BLaER1 (cell line): ENCODE measurements around the gene PACSIN2.

Experiments
- H3K27ac ChIP-seq: shearing (Covaris generic); formaldehyde crosslinking; 2 replicates; pipeline ENCODE4 v1.8.1; 2022
- H3K27me3 ChIP-seq: shearing (Covaris generic); formaldehyde crosslinking; 2 replicates; pipeline ENCODE4 v1.8.1; 2022
- H3K36me3 ChIP-seq: shearing (Covaris generic); formaldehyde crosslinking; 2 replicates; pipeline ENCODE4 v1.8.1; 2022
- H3K4me1 ChIP-seq: shearing (Covaris generic); formaldehyde crosslinking; 2 replicates; pipeline ENCODE4 v1.8.1; 2022
- H3K4me2 ChIP-seq: shearing (Covaris generic); formaldehyde crosslinking; 2 replicates; pipeline ENCODE4 v1.8.1; 2022
- H3K4me3 ChIP-seq: shearing (Covaris generic); formaldehyde crosslinking; 2 replicates; pipeline ENCODE4 v1.8.1; 2022
- H3K9ac ChIP-seq: shearing (Covaris generic); formaldehyde crosslinking; 2 replicates; pipeline ENCODE4 v1.8.1; 2022
- H3K9me3 ChIP-seq: shearing (Covaris generic); formaldehyde crosslinking; 2 replicates; pipeline ENCODE4 v1.8.1; 2022
- H4K20me1 ChIP-seq: shearing (Covaris generic); formaldehyde crosslinking; 2 replicates; pipeline ENCODE4 v1.8.1; 2022
- Cebpa-rat ChIP-seq: shearing (Covaris generic); IDR thresholded peaks from 2 replicates; pipeline ENCODE4 v1.8.1; 2022

PACSIN2 gene

DNA sequence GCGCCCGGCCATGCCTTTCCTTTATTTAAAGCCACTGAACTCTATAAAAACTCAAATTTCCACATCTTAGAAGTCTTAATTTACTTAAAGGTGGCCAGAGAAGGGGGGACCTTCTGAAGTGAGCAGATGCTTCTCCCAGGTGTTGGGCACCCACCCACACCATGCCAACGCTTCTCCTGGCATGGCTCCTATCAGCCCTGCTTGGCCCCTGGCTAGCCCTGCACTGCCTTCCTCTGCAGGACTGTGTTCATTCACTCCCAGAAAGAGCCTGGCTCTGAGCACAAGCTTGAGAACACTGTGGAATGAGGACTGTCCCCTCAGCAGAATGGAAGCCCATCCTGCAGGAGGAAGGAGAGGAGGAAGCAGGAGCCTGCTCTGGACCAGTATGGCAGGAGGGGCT, 123.3 kb downstream of the PACSIN2 start:
- peak overlapping the region; percentile 92 for H3K4me2 ChIP-seq
- peaks cover 11% of the 10 kb centered on the region for H4K20me1 ChIP-seq
- no peak overlapping the region for H3K4me3 ChIP-seq
- no peaks in the 10 kb centered on the region for H3K27me3 ChIP-seq
- no peak overlapping the region for H3K9ac ChIP-seq
- peaks cover 88% of the 10 kb centered on the region for H3K4me1 ChIP-seq
- H3K27ac ChIP-seq = peak overlapping the region; percentile 45
- no peaks in the 10 kb centered on the region for H3K9me3 ChIP-seq
- no peak for TF ChIP-seq Cebpa-rat
- peaks cover 62% of the 10 kb centered on the region for H3K36me3 ChIP-seq

DNA sequence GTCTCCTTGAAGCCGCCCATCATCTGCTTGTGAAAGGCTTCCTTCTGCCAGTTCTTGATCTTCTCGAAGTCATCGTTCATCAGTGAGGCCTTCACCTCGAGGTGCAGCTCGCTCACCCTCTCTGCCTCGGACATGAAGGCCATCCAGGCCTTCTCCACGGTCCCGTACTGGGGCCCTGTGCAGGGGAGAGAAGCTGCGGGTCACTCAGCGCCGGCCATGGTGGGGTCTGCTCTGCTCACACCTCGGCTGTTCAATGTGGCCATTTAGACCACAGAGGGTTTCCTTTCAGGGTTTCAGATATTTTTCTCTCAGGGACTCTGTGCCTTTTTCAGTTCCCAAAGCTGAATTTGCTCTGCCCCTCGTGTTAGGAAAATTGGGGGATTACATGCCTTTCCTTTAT, 123.9 kb downstream of the PACSIN2 start:
- no peaks in the 10 kb centered on the region for H3K27me3 ChIP-seq
- H3K4me1 ChIP-seq = peaks cover 82% of the 10 kb centered on the region
- no peak for TF ChIP-seq Cebpa-rat
- no peak overlapping the region for H3K4me3 ChIP-seq
- H4K20me1 ChIP-seq = peaks cover 12% of the 10 kb centered on the region
- peaks cover 69% of the 10 kb centered on the region for H3K36me3 ChIP-seq
- no peaks in the 10 kb centered on the region for H3K9me3 ChIP-seq
- peak overlapping the region; percentile 16; the same call in 1 of the 2 replicates for H3K9ac ChIP-seq
- H3K27ac ChIP-seq = peak overlapping the region; percentile 54
- H3K4me2 ChIP-seq = peak overlapping the region; percentile 70

DNA sequence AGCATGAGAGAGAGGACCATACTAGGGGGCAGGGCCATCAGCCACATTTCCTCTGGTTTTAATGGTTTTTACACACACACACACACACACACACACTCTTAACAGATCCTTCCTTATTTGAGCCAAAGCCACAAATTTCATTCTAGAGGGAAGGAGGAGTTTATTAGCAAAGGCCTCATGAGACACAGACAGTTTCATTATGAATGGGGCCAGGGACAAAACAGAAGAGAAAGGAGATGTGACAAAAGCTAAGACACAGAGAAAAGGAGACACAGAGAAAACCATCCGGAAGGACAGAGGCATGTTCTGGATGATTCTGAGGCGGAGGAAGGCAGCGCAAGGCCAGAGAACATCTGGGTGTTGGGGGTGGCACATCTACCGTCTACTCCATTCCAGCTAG, 125.6 kb downstream of the PACSIN2 start:
- Histone ChIP-seq H3K27me3 (no peaks in the 10 kb centered on the region), H3K4me1 (peaks cover 65% of the 10 kb centered on the region), H3K9ac (no peak overlapping the region), H3K9me3 (no peaks in the 10 kb centered on the region), H4K20me1 (peaks cover 26% of the 10 kb centered on the region; the same call in 1 of the 2 replicates), H3K36me3 (peaks cover 86% of the 10 kb centered on the region), H3K4me3 (no peak overlapping the region), H3K27ac (peak overlapping the region; percentile 53), H3K4me2 (peak overlapping the region; percentile 70)
- no peak for TF ChIP-seq Cebpa-rat

DNA sequence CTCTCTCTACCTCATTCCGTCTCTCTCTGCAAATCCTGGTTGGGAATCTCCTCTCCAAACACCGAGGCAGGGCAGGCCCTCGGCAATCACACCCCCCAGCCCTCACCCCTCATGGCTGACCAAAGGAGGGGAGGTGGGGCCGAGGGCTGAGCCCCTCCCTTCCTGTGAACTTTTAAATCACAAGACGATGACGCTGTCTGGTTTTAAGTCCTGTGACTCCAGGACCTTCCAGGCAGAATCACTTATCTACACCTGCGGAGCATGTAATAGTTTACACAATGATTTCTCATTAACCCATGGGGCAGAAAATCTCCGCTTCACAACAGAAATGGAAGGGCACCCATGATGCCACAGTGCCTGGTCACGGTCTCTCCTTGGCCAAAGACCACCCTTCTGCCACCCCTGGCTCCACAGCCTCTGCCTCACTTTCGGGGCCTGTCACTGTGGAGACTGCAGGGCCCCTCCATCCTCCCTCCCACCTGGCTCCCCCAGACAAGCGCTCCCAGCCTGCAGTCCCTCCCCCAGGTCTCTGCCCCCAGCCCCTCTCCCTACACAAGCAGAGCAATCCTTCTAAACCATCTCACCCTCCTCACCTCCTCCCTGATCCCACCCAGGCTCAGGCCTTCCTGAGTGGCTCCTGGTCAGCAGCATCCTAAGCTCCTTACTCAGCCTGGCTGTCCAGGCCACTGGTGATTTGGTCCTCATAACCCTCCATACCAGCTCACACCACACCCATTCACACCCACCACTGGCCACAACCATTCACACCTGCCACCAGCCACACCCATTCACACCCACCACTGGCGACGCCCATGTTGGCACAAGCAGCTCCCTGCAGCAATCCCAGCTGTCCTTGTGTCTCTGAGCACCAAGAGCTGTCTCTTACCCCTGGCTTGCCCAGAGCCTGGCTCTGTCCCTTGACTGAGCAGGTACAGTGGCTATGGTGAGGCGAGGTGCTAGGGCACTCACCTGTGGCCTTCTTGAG, 127.1 kb downstream of the PACSIN2 start:
- no peak overlapping the region; the same call in 1 of the 2 replicates for H3K9ac ChIP-seq
- no peak for TF ChIP-seq Cebpa-rat

DNA sequence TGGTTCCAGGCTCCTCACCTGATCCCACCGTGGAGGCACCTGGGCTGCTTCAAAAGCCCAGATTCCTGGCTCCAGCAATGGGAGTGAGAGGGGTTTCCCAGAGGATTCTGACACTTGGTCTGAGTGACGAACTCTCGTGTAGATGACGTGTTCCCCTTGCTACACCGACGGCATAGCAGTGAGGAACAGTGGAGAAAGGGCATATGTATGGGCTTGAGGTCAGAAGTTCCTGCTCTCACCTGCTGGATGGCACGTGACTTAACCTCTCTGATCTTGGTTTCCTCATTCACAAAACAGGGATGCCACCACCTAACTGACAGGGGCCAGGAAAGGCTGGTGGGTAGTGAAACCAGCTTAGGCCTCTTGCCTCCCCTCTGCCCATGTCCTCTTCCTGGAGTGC, 127.8 kb downstream of the PACSIN2 start:
- H3K4me1 ChIP-seq = peaks cover 43% of the 10 kb centered on the region
- H4K20me1 ChIP-seq = peaks cover 30% of the 10 kb centered on the region
- H3K4me2 ChIP-seq = no peak overlapping the region

More for the DNA sequence above, 127.1 kb downstream of the PACSIN2 start:
- Histone ChIP-seq H3K4me1 (peaks cover 50% of the 10 kb centered on the region), H3K9me3 (no peaks in the 10 kb centered on the region), H4K20me1 (peaks cover 26% of the 10 kb centered on the region; the same call in 1 of the 2 replicates), H3K36me3 (peaks cover 93% of the 10 kb centered on the region), H3K4me3 (no peak overlapping the region), H3K27ac (no peak overlapping the region), H3K27me3 (no peaks in the 10 kb centered on the region), H3K4me2 (no peak overlapping the region)

DNA sequence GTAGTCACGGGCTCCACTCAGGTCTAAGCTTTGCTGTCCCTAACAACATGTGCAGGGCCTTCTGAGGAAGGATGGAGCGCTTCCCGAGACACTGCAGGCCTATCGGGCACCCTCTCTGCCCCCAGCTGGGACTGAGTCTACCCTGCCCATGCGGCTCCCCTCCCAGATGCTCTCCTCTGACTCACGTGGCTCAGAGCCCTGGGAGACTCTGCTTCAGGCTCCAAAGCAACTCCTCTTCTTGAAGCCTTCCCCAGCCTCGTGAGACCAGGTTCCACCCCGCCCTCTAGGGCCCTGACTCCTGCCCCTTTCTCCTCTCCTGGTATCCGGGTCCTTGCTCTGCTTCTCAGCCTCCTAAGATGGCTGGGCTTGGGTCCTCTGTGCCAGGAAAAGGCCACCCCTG, 129.5 kb downstream of the PACSIN2 start:
- H3K4me2 ChIP-seq = no peak overlapping the region
- no peak for TF ChIP-seq Cebpa-rat
- no peaks in the 10 kb centered on the region for H3K9me3 ChIP-seq
- H3K27ac ChIP-seq = peak overlapping the region; percentile 27
- peaks cover 33% of the 10 kb centered on the region for H3K4me1 ChIP-seq
- H3K4me3 ChIP-seq = no peak overlapping the region
- H3K36me3 ChIP-seq = peaks cover 93% of the 10 kb centered on the region
- H3K27me3 ChIP-seq = no peaks in the 10 kb centered on the region
- H3K9ac ChIP-seq = 0 out of 2 replicates have a peak overlapping the region, but pooled peaks have one; percentile 19
- H4K20me1 ChIP-seq = peaks cover 47% of the 10 kb centered on the region

More for the DNA sequence above, 127.8 kb downstream of the PACSIN2 start:
- no peak overlapping the region for H3K27ac ChIP-seq
- H3K9ac ChIP-seq = no peak overlapping the region; the same call in 1 of the 2 replicates
- H3K27me3 ChIP-seq = no peaks in the 10 kb centered on the region
- H3K9me3 ChIP-seq = no peaks in the 10 kb centered on the region
- peaks cover 93% of the 10 kb centered on the region for H3K36me3 ChIP-seq
- no peak for TF ChIP-seq Cebpa-rat
- no peak overlapping the region for H3K4me3 ChIP-seq

DNA sequence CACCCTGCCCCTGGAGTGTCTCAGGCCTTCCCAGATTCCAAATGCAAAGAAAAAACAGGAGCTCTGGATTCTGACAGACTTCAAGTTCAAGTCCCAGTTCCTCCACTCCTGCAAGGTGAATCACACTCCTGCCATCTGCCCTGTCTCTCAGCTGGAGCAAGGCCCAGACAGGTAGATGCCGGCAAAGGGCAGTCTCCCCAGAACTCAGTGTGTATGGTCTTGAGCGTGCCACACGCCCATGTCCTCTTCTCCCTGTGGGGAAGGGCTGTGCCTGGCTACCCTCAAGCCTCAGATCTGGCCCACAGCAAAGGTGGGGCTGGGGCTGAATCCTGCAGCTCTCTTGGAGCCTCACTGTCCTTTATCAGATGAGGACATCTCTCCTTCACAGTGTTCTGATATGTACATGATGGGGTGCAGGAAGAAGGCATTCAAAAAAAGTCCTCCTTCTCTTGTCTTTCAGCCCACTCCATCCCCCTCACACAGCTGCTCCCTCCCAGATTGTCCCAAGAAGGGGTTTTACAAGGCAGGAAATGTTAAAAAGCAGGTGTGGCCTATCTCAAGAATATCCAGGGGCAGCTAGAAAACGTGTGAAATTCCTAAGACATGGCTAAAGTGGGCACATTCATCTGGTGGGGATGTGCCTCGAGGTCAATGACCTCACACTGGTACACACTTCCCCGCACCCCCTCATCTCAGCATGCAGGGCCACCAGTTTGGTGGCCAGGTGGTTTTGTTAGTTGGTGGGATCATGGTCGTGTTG, 130.2 kb downstream of the PACSIN2 start:
- Histone ChIP-seq H3K9me3 (no peaks in the 10 kb centered on the region), H3K36me3 (peaks cover 94% of the 10 kb centered on the region), H3K27me3 (no peaks in the 10 kb centered on the region), H3K4me2 (no peak overlapping the region), H4K20me1 (peaks cover 48% of the 10 kb centered on the region), H3K9ac (no peak overlapping the region), H3K27ac (no peak overlapping the region), H3K4me1 (peaks cover 26% of the 10 kb centered on the region), H3K4me3 (no peak overlapping the region)
- no peak for TF ChIP-seq Cebpa-rat

DNA sequence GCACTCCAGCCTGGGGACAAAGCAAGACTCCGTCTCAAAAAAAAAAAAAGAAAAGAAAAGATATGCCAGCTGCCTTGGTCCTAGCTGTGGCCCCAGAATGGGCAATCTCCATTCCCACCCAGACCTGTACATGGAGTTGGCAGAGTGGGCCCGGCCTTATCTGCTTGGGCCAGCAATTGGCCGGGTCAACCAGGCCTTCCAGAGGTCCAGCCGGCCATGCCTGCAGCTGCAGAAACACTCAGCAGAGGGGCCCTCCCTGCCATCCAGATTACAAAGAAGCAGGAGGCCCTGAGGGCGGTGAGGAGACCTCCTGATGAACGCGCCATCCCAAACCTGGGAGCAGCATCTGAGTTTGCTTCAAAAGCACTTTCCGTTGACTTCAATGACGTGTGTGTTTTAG, 131.0 kb downstream of the PACSIN2 start:
- Histone ChIP-seq H3K27ac (no peak overlapping the region), H4K20me1 (peaks cover 50% of the 10 kb centered on the region), H3K27me3 (no peaks in the 10 kb centered on the region), H3K4me3 (no peak overlapping the region), H3K36me3 (peaks cover 100% of the 10 kb centered on the region), H3K9me3 (no peaks in the 10 kb centered on the region), H3K4me1 (peaks cover 18% of the 10 kb centered on the region), H3K4me2 (no peak overlapping the region), H3K9ac (no peak overlapping the region)
- TF ChIP-seq Cebpa-rat = no peak

DNA sequence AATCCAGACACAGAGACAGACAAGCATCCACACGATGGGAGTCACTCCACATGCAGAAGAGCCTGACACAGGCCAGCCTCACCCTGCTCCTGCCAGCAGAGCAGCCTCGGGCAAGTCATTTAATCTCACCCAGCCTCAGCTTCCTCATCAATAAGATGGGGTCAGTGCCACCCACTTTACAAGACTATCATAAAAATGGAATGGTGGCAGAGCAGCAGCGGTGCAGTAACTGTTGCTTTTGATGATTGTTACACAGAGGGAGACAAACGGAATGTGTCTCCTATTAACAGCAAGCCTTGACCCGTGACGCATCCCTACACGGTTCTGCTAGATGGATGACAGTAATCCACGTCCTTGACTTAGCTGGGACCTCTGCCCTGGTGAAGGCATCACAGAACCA, 131.8 kb downstream of the PACSIN2 start:
- Histone ChIP-seq H4K20me1 (peaks cover 42% of the 10 kb centered on the region), H3K27me3 (no peaks in the 10 kb centered on the region), H3K9ac (no peak overlapping the region), H3K4me2 (no peak overlapping the region), H3K36me3 (peaks cover 100% of the 10 kb centered on the region), H3K4me1 (peaks cover 9% of the 10 kb centered on the region), H3K27ac (no peak overlapping the region), H3K9me3 (no peaks in the 10 kb centered on the region), H3K4me3 (no peak overlapping the region)
- no peak for TF ChIP-seq Cebpa-rat
